Measurements from ENCODE around the gene OR2AE1.

DNA sequence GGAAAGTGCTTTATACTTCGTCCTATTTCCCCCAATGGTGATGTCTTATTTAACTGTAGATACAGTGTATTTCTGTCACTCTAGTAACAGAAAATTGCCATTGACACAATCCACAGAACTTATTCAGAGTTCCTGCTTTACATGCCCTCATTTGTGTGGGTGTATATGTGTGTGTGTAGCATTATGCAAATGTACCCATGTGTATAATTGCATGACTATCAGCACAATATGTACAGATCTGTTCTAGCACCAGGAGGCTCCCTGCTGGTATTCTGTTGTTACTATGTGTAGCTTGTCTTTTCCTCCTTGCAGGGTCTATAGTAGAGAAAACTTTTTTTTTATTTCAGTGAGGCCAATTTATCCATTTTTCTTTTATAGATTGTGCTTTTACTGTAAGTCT lies 32.5 kb downstream of the OR2AE1 start:
- TF ChIP-seq POLR2A (IDR thresholded peaks at IDR 0.05) (no peak), POLR2AphosphoS5 (IDR thresholded peaks at IDR 0.05) (no peak), EP300 (IDR thresholded peaks at IDR 0.05; ENCODE audit: low read depth) (no peak)
- TF ChIP-seq, protein P1, sequence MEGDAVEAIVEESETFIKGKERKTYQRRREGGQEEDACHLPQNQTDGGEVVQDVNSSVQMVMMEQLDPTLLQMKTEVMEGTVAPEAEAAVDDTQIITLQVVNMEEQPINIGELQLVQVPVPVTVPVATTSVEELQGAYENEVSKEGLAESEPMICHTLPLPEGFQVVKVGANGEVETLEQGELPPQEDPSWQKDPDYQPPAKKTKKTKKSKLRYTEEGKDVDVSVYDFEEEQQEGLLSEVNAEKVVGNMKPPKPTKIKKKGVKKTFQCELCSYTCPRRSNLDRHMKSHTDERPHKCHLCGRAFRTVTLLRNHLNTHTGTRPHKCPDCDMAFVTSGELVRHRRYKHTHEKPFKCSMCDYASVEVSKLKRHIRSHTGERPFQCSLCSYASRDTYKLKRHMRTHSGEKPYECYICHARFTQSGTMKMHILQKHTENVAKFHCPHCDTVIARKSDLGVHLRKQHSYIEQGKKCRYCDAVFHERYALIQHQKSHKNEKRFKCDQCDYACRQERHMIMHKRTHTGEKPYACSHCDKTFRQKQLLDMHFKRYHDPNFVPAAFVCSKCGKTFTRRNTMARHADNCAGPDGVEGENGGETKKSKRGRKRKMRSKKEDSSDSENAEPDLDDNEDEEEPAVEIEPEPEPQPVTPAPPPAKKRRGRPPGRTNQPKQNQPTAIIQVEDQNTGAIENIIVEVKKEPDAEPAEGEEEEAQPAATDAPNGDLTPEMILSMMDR (IDR thresholded peaks at IDR 0.05) = no peak
